Naive B cell (primary cell): ENCODE measurements around the gene RGPD4. TPM values are rescaled to one million over a fixed set of nuclear protein-coding genes. Genes with fewer than 3 reads are reported as not detected.
"Not testable (repeated sequence)": the region's sequence is repeated elsewhere in the genome, so short reads cannot be mapped to it uniquely, and the experiment has no call there.

Source experiments
- ATAC-seq, 2 donors: fragments of 150-1000 bp; cut with Tn5 transposase; 2 replicates each; pipeline ENCODE4 v1.10.0; 2021; ENCODE audit warnings: low read depth in 2 of 2, mild to moderate bottlenecking in 2 of 2, moderate library complexity in 2 of 2
- DNase-seq: peaks from one replicate; pipeline ENCODE4 v3.0.0; 2022
- H3K27ac Mint-ChIP-seq, 6 donors: one replicate each; pipeline ENCODE4 v1.8.0; 2020 to 2022; ENCODE audit warnings: mild to moderate bottlenecking in 6 of 6, mixed read lengths in 6 of 6, moderate library complexity in 5 of 6, inconsistent platforms in 2 of 6
- H3K27me3 Mint-ChIP-seq, 3 donors: one replicate each; pipeline ENCODE4 v1.8.0; 2021 to 2022; ENCODE audit warnings: mixed read lengths in 3 of 3, mild to moderate bottlenecking in 1 of 3
- H3K36me3 Mint-ChIP-seq, 2 donors: one replicate each; pipeline ENCODE4 v1.8.0; 2020 to 2022; ENCODE audit warnings: mixed read lengths in 2 of 2, inconsistent platforms in 1 of 2, mild to moderate bottlenecking in 1 of 2
- H3K4me1 Mint-ChIP-seq, 3 donors: one replicate each; pipeline ENCODE4 v1.8.0; 2020 to 2022; ENCODE audit warnings: mixed read lengths in 3 of 3, inconsistent platforms in 1 of 3, mild to moderate bottlenecking in 1 of 3, moderate library complexity in 1 of 3
- H3K4me3 Mint-ChIP-seq, 8 donors: one replicate each; pipeline ENCODE4 v1.8.0; 2020 to 2022; ENCODE audit warnings: mild to moderate bottlenecking in 8 of 8, mixed read lengths in 8 of 8, moderate library complexity in 8 of 8, inconsistent platforms in 2 of 8
- H3K9me3 Mint-ChIP-seq, 7 donors: one replicate each; pipeline ENCODE4 v1.8.0; 2020 to 2022; ENCODE audit warnings: mixed read lengths in 7 of 7, mild to moderate bottlenecking in 5 of 7, inconsistent platforms in 2 of 7, moderate library complexity in 1 of 7
- polyA plus RNA-seq, 6 donors: library from polyadenylated mRNA; unstranded; fragments of 300-500 nt; fragmentation: Illumina TruSeq; gene quantifications; one replicate each; pipeline ENCODE4 v1.2.3, GENCODE V29; 2021; ENCODE audit warnings: low read depth in 6 of 6

Gene RGPD4
- polyA plus RNA-seq = not detected

DNA sequence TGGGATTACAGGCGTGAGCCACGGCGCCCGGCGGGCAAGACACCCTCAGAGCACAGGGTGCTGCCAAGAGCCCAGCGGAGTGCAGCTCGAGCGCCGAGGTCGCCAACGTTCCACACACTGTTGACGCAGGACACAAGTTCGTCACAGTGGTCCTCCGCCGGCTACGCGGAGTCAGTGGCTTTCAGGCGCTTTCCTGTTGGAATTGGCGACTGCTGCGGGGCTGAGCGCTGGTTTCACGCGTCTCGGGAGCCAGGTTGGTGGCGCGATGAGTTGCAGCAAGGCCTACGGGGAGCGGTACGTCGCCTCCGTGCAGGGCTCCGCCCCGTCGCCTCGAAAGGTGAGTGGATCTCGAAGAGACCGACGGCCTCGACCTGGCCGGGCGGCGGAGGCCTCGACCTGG, at the start of gene RGPD4:
Gene RGPD4 (plus strand): TSS at position 144 of the 400 bp plus-strand sequence. CDS start 122 bp downstream, at position 266.
- not testable (repeated sequence) for H3K9me3 Mint-ChIP-seq, H3K4me1 Mint-ChIP-seq, H3K27me3 Mint-ChIP-seq, H3K36me3 Mint-ChIP-seq, H3K27ac Mint-ChIP-seq, DNase-seq, ATAC-seq
- peak within 1 kb of the TSS in 1 of 8 donors; percentile 40 for H3K4me3 Mint-ChIP-seq

DNA sequence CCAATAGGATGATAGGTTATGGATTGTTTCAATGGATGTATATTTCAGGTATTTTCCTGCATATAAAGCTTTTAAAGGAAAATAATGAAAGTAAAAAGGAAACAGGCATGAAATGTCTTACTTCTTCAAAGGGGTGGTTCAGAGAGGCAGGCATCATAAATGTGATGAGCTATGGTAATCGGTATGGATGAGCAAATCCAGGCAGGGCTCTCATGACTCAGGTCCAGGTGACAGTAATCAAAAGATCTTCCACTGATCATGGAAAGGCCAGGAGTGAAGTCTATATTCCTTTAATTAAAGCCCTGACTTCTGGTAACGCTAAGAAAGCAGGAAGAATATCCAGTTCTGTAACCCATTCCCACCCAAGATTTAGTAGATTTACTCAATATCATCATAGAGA, 48.7 kb upstream of the RGPD4 start:
- DNase-seq (no peak), ATAC-seq (no peak)
- no peaks in the 10 kb centered on the region for H3K4me1 Mint-ChIP-seq
- no peak overlapping the region for H3K4me3 Mint-ChIP-seq
- H3K27ac Mint-ChIP-seq = no peak overlapping the region
- H3K27me3 Mint-ChIP-seq = no peaks in the 10 kb centered on the region
- H3K9me3 Mint-ChIP-seq = peaks cover 0 to 5% (median 0%) of the 10 kb centered on the region in 7 donors
- no peaks in the 10 kb centered on the region for H3K36me3 Mint-ChIP-seq

DNA sequence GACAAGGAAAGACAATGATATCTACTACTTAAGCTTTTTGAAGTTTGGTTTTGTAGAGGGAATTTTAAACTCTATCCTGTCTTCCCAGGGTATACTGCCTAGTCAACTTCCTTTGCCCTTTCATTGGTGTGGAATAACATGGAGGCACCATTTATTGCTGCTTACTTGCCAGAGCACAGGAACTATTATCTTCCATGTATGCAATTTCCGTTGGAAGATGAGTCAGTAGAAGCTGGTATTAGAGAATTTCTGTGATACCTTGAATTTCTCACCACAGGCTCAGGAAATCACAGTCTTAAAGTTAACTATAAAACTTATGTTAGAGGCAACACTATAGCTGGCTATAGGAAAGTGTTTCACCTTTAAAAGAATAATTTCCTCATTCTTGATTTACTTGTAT, 40.9 kb upstream of the RGPD4 start:
- Mint-ChIP-seq H3K4me1 (no peaks in the 10 kb centered on the region), H3K27me3 (no peaks in the 10 kb centered on the region), H3K4me3 (no peak overlapping the region), H3K36me3 (no peaks in the 10 kb centered on the region), H3K27ac (no peak overlapping the region), H3K9me3 (peaks cover 0 to 7% (median 0%) of the 10 kb centered on the region in 7 donors)
- DNase-seq = no peak
- no peak for ATAC-seq

DNA sequence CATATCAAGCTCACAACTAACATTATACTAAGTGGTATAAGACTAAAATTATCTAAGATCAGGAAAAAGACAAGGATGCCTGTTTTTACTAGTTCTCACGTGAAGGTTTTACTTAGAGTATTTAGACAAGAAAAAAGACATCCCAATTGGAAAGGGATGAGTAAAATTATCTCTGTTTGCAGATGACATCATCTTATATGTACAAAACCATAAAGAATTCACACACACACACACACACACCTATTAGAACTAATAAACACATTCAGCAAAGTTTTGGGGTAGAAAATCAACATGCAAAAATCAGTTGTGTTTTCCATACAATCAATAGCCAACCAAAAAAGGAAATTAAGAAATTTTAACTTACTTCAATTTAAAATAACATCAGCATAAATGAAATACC, 35.9 kb upstream of the RGPD4 start:
- no peaks in the 10 kb centered on the region for H3K4me1 Mint-ChIP-seq
- no peak overlapping the region for H3K4me3 Mint-ChIP-seq
- H3K27ac Mint-ChIP-seq = no peak overlapping the region
- no peak for DNase-seq
- ATAC-seq = no peak
- no peaks in the 10 kb centered on the region for H3K27me3 Mint-ChIP-seq
- H3K36me3 Mint-ChIP-seq = no peaks in the 10 kb centered on the region
- H3K9me3 Mint-ChIP-seq = peaks cover 0 to 9% (median 6%) of the 10 kb centered on the region in 7 donors

DNA sequence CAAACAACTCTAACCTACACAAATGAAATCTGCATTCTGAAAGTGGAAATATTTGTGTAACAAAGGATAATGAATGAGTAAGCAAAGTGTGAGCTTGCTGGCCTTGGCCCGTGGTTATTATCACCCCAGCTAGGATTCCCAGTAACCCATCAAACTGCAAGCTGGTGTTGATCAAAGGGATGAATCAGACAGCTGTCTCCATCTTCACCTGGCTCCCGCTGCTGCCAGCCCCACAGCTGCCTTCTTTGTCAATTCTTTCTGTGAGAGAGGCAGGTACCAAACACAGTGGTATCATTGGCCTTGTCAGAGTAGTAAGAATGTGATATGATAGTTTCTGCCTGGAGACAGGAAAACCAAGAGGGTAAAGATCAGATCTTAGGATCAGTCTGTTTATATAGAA, 25.2 kb upstream of the RGPD4 start:
- peaks cover 0 to 1% (median 0%) of the 10 kb centered on the region in 7 donors for H3K9me3 Mint-ChIP-seq
- no peak overlapping the region for H3K27ac Mint-ChIP-seq
- no peaks in the 10 kb centered on the region for H3K36me3 Mint-ChIP-seq
- DNase-seq (no peak), ATAC-seq (no peak)
- H3K4me1 Mint-ChIP-seq = no peaks in the 10 kb centered on the region
- no peaks in the 10 kb centered on the region for H3K27me3 Mint-ChIP-seq
- H3K4me3 Mint-ChIP-seq = no peak overlapping the region

DNA sequence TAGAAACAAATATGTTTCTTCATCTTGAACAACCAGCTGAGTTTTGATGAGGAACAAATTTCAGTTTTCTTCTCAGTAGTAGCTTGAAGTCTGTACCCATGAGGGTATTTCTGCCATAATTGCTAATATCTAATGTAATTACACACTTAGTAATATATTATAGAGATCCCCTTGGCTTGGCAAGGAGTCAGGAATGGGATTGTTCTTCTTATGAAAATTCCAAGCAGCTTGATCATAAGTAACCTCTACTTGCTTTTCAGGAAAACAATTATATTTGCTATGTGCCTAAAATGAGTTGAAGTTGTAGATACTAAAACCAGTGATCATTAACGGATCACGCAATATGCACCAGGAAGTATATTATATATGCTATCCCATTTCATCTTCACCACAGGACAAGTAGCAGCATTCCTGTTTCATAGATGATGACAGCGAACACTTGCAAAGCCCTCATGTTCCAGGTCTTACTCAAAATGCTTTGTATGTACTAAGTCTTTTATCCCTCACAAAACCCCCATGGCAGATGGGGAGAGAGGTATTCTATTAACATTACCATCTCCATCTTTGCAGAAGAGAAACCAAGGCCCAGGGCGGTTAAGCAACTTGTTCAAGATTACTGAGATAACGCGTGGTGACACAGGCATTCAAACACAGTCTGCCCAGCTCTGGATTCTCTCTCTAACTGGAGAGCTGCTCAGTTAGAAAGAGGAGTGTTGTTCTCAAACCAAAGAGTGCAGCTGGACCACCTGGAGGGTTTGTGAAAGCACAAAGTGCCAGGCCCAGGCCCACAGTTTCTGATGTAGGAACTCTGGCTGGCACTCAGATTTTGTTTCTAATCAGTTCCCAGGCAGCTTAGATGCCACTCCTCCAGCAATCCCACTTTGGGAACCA, 21.8 kb upstream of the RGPD4 start:
- no peaks in the 10 kb centered on the region for H3K36me3 Mint-ChIP-seq
- H3K4me1 Mint-ChIP-seq = no peaks in the 10 kb centered on the region
- H3K27me3 Mint-ChIP-seq = no peaks in the 10 kb centered on the region
- DNase-seq (no peak), ATAC-seq (no peak)
- H3K9me3 Mint-ChIP-seq = no peaks in the 10 kb centered on the region
- no peak overlapping the region for H3K27ac Mint-ChIP-seq
- H3K4me3 Mint-ChIP-seq = no peak overlapping the region

DNA sequence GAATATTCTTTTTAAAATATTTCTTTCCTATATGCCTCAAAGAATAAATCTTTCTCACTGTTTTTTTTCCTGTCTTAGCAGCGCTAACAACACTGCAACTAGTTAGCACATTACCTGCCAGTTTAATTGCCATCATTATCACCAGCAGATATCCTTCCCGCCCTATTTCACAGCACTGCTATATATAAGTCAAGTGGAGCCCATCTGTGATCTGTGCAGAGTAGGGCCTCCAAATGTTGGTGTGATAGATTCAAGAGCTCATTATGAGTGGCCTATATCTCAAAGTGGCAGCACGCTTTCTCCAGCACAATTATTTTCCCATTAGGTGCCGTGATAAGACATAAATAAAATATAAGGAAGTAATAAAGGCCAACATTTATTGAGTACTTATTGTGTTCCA, 19.8 kb upstream of the RGPD4 start:
- Mint-ChIP-seq H3K36me3 (no peaks in the 10 kb centered on the region), H3K4me3 (no peak overlapping the region), H3K4me1 (no peaks in the 10 kb centered on the region), H3K9me3 (no peaks in the 10 kb centered on the region), H3K27me3 (no peaks in the 10 kb centered on the region), H3K27ac (no peak overlapping the region)
- ATAC-seq (no peak), DNase-seq (no peak)

DNA sequence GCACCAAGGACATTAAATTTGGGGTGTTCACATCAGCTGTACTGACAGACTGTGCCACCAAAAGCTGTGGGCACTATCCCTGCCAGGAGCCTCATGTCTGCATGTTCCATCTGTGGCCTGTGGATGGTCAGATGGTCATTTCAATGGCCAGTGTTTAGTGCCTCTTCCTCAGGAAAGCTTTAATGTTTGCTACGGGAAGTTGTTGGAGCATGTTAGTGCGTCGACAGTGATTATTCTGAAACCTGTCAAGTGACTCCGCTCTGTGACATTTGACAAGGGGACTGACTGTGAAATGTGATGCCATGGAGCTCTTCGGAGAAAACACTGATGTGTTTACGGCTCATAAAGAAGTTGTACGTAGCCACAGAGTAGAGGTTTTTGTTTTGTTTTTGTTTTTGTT, 18.7 kb upstream of the RGPD4 start:
- Mint-ChIP-seq H3K27me3 (no peaks in the 10 kb centered on the region), H3K4me3 (no peak overlapping the region), H3K4me1 (no peaks in the 10 kb centered on the region), H3K9me3 (peaks cover 0 to 2% (median 0%) of the 10 kb centered on the region in 7 donors), H3K36me3 (no peaks in the 10 kb centered on the region), H3K27ac (no peak overlapping the region)
- ATAC-seq (no peak), DNase-seq (no peak)

DNA sequence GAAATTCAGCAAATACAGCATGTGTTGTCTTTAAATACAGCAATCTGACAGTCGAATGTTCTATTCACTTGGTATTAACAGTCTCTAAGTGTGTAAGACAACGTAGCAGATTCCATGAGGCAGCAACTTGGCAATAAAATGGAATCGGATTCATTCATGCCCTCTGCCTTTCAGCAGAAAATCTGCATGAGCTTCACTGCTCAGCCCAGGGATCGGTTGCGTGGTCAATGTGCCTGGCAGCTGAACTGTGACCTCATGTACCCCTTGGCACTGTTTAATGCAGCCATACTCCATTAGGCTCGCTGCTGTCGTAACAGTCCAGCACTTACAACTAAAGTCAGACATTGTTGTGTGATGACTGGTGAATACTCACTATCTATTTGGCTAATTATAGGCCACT, 17.7 kb upstream of the RGPD4 start:
- ATAC-seq = no peak

DNA sequence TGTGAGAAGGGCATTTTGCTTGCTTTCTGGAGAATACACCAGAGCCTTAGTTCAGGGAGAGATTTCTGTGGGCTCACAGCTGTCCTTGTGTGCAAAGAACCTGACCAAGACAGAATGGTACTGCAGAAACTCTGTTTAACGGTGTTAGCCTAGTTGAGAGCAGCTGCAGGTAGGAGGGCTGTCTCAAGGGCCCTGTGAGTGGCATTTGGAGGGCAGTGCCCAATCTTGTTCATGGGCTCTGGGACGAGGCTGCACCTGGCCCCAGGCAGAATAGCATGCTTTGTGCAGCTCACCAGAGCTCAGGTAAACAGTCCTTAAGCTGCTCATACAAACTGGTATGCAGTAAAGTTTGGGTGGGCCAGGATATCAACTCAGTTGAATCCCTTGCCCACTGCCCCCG, 16.9 kb upstream of the RGPD4 start:
- no peak for DNase-seq
- Mint-ChIP-seq H3K4me3 (no peak overlapping the region), H3K36me3 (no peaks in the 10 kb centered on the region), H3K9me3 (peaks cover 0 to 5% (median 3%) of the 10 kb centered on the region in 7 donors), H3K27me3 (no peaks in the 10 kb centered on the region), H3K4me1 (no peaks in the 10 kb centered on the region), H3K27ac (no peak overlapping the region)
- ATAC-seq = no peak

More for the DNA sequence above, 17.7 kb upstream of the RGPD4 start:
- Mint-ChIP-seq H3K36me3 (no peaks in the 10 kb centered on the region), H3K4me3 (no peak overlapping the region), H3K9me3 (peaks cover 0 to 2% (median 0%) of the 10 kb centered on the region in 7 donors), H3K27me3 (no peaks in the 10 kb centered on the region), H3K27ac (no peak overlapping the region), H3K4me1 (no peaks in the 10 kb centered on the region)
- no peak for DNase-seq

DNA sequence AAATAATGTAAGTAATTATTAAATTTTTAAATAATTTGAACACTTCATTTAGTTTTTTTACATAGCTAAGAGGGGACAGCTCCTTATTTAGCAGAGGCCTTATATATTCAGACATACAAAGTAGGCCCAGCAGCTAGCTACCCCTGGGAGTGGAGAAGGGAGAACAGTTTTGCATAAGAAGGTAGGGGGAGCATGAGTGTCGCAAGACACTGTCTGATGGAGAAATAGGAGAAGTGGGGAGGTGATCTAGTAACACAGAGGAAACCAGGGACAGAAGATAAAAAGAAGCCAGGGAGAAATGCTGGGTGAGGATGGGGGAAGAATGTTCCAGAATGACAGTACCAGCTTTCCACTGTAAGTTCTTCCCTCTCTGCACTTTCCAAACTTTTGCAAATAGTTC, 16.0 kb upstream of the RGPD4 start:
- peaks cover 0 to 9% (median 5%) of the 10 kb centered on the region in 7 donors for H3K9me3 Mint-ChIP-seq
- H3K36me3 Mint-ChIP-seq = no peaks in the 10 kb centered on the region
- no peaks in the 10 kb centered on the region for H3K27me3 Mint-ChIP-seq
- DNase-seq (no peak), ATAC-seq (no peak)
- no peaks in the 10 kb centered on the region for H3K4me1 Mint-ChIP-seq
- no peak overlapping the region for H3K4me3 Mint-ChIP-seq
- H3K27ac Mint-ChIP-seq = no peak overlapping the region

DNA sequence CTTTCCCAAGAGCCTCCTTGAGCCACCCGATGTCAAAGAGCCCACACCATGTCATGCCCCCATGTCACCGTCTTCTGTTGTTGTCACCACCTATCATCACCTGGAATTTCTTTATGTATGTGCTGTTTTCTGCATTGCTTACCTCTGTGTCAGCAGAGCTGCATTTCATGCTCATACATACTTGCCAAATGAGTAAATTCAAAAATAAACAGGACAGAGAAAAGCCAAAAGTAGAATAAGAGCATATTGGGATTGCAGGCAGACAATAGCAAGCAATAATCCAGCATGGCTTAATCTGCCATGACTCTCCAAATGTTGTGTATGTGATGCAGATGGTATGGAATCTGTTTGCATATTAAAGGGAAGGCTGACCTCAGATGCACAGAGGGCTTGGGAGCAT, 15.3 kb upstream of the RGPD4 start:
- DNase-seq (no peak), ATAC-seq (no peak)
- Mint-ChIP-seq H3K27me3 (no peaks in the 10 kb centered on the region), H3K27ac (peak overlapping the region in 1 of 6 donors; percentile 18), H3K4me3 (no peak overlapping the region), H3K4me1 (no peaks in the 10 kb centered on the region), H3K9me3 (peaks cover 0 to 9% (median 5%) of the 10 kb centered on the region in 7 donors), H3K36me3 (no peaks in the 10 kb centered on the region)

DNA sequence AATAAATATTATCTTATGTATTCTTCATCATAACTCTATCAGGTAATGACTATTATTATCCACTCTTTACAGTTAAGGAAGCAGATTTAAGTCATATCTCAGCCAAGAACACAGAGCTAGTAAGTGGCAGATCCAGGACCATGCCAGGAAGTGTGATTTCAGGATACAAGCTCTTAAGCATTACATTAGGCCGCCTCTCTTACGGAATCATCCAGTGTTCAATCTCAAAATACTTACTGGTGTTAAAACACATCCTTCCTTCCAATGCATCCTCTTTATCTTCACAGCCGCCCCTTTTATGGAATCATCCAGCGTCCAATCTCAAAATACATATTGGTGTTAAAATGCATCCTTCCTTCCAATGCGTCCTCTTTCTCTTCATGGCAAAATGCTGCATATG, 14.7 kb upstream of the RGPD4 start:
- Mint-ChIP-seq H3K4me3 (no peak overlapping the region), H3K27ac (no peak overlapping the region), H3K4me1 (no peaks in the 10 kb centered on the region), H3K9me3 (peaks cover 0 to 9% (median 5%) of the 10 kb centered on the region in 7 donors), H3K27me3 (no peaks in the 10 kb centered on the region), H3K36me3 (no peaks in the 10 kb centered on the region)
- DNase-seq = no peak
- no peak for ATAC-seq

DNA sequence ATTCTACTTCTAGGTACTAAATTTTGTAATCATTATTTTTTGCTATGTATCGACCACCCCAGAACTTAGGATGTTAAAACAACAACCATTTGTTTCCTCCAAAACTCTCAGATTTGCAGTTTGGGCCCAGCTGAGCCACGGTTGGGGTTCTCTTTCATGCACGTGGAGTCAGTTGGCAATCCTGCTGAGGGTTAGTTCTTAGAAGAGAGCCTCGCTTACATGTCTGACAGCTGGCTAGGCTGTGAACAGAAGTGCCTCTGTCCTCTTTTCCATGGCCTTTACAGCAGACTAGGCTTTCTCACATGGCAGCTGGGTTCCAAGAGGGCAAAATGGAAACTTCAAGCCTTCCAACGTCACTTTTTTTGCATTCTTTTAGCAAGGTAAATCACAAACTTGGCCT, 9.3 kb upstream of the RGPD4 start:
- H3K4me1 Mint-ChIP-seq = no peaks in the 10 kb centered on the region
- no peaks in the 10 kb centered on the region for H3K27me3 Mint-ChIP-seq
- ATAC-seq (no peak), DNase-seq (no peak)
- H3K9me3 Mint-ChIP-seq = peaks cover 0 to 13% (median 4%) of the 10 kb centered on the region in 7 donors
- no peaks in the 10 kb centered on the region for H3K36me3 Mint-ChIP-seq
- H3K27ac Mint-ChIP-seq = no peak overlapping the region
- H3K4me3 Mint-ChIP-seq = no peak overlapping the region
